Hepatocyte (in vitro differentiated cells): ENCODE measurements around the gene GUCY2F.

Experiments used
- CTCF ChIP-seq: fragments of 200-600 bp; sonication (generic); IDR thresholded peaks from 2 replicates; pipeline ENCODE4 v1.5.1; 2016; ENCODE audit warnings: antibody characterized with exemption, mild to moderate bottlenecking; ENCODE audit not compliant: poor library complexity
- EZH2 ChIP-seq: fragments of 200-600 bp; sonication (generic); IDR thresholded peaks from 2 replicates; pipeline ENCODE4 v1.6.1; 2016; ENCODE audit warnings: antibody characterized with exemption, mild to moderate bottlenecking, borderline replicate concordance

GRCh38 chrX:109345856-109346255, 136.0 kb downstream of the GUCY2F start:
- TF ChIP-seq CTCF: no peak
- no peak for TF ChIP-seq EZH2
